GM12878 (cell line): Measurements from ENCODE around the gene EFHC1. TPM values are rescaled to one million over a fixed set of nuclear protein-coding genes. Genes with fewer than 3 reads are reported as not detected.

Experiments used
- ATAC-seq: fragments of 200-7000 bp; cut with Tn5 transposase; 3 replicates; pipeline ENCODE4 v1.9.1; 2020; ENCODE audit warnings: mild to moderate bottlenecking, moderate library complexity
- BruUV-seq: library from RNA; stranded (reverse); fragments of 400-500 nt; replicated peaks from 2 replicates; lab custom pipeline; 2021; lab: Mats Ljungman, UMichigan
- CTCF ChIA-PET: fragments of 300-600 bp; sonication (Branson Sonifier 250); formaldehyde crosslinking; extraction: SDS; loops from one replicate; lab custom pipeline; 2021; ENCODE audit warnings: inconsistent platforms; lab: Yijun Ruan, JAX
- POLR2A ChIA-PET: fragments of 350-600 bp; formaldehyde crosslinking; extraction: SDS; loops from one replicate; lab custom pipeline; 2021; ENCODE audit warnings: inconsistent platforms; lab: Charles Lee
- RAD21 ChIA-PET: fragments of 300-600 bp; sonication (Branson Sonifier 250); formaldehyde crosslinking; loops from one replicate; lab custom pipeline; 2023; ENCODE audit warnings: antibody characterized with exemption; ENCODE audit not compliant: unreplicated experiment; lab: Charles Lee
- SMC1A ChIA-PET: fragments of 300-600 bp; sonication (Branson Sonifier 250); formaldehyde crosslinking; loops from one replicate; lab custom pipeline; 2023; ENCODE audit not compliant: unreplicated experiment, uncharacterized antibody; lab: Charles Lee
- DNase-seq: peaks from one replicate; pipeline ENCODE4 v3.0.0-alpha.2; 2011; ENCODE audit warnings: low read depth, low spot score
- FAIRE-seq: peaks from 3 replicates; lab custom pipeline; 2011; peaks lifted over from hg19 to GRCh38; lab: Jason Lieb, UNC
- H2AFZ ChIP-seq: 2 replicates; pipeline ENCODE4 v1.6.0; 2011; ENCODE audit warnings: low read depth, low read length, control low read depth; ENCODE audit not compliant: control insufficient read depth
- H3K27ac ChIP-seq: 2 replicates; pipeline ENCODE4 v1.5.1; 2011; ENCODE audit warnings: control low read depth; ENCODE audit not compliant: control insufficient read depth, insufficient read depth
- H3K27me3 ChIP-seq, 2 experiments: replicated peaks in 1 of 2; 2 replicates each; pipeline versions ENCODE4 v1.6.0 to v1.6.1; 2011; ENCODE audit warnings: low read length in 1 of 2; ENCODE audit not compliant: control insufficient read depth in 2 of 2, insufficient read depth in 2 of 2
- H3K36me3 ChIP-seq, 2 experiments: 2 replicates each; pipeline ENCODE4 v1.5.1; 2011; ENCODE audit warnings: low read length in 1 of 2; ENCODE audit not compliant: control insufficient read depth in 2 of 2, insufficient read depth in 2 of 2
- H3K4me1 ChIP-seq: 2 replicates; pipeline ENCODE4 v1.6.1; 2011; ENCODE audit warnings: mild to moderate bottlenecking, low read length, moderate library complexity, mixed read lengths; ENCODE audit not compliant: control insufficient read depth, insufficient read depth
- H3K4me2 ChIP-seq: 2 replicates; pipeline ENCODE4 v1.6.0; 2011; ENCODE audit warnings: control low read depth; ENCODE audit not compliant: control insufficient read depth, insufficient read depth
- H3K4me3 ChIP-seq: fragments of 200-600 bp; sonication (generic); 2 replicates; pipeline ENCODE4 v1.5.1; 2016
- H3K79me2 ChIP-seq: 2 replicates; pipeline ENCODE4 v1.6.0; 2011; ENCODE audit warnings: low read length; ENCODE audit not compliant: control insufficient read depth, insufficient read depth
- H3K9ac ChIP-seq: 2 replicates; pipeline ENCODE4 v1.8.0; 2011; ENCODE audit warnings: low read length, control low read depth, mixed read lengths; ENCODE audit not compliant: control insufficient read depth, insufficient read depth
- H3K9me3 ChIP-seq: replicated peaks from 3 replicates; pipeline ENCODE4 v1.5.1; 2011; ENCODE audit warnings: mild to moderate bottlenecking, low read length; ENCODE audit not compliant: control insufficient read depth, insufficient read depth
- H4K20me1 ChIP-seq: 2 replicates; pipeline ENCODE4 v1.6.0; 2011; ENCODE audit not compliant: control insufficient read depth, insufficient read depth
- BHLHE40 ChIP-seq, 2 experiments: fragments of 450-650 bp in 1 of 2; IDR thresholded peaks; 2 replicates each; pipeline ENCODE4 v1.6.1; 2011 to 2017; ENCODE audit warnings: low read depth in 2 of 2, borderline replicate concordance in 1 of 2, improper control_type of control experiment in 1 of 2, low read length in 1 of 2, mild to moderate bottlenecking in 1 of 2
- EED ChIP-seq: sonication (generic); IDR thresholded peaks from 2 replicates; pipeline ENCODE4 v1.6.1; 2016; ENCODE audit warnings: antibody characterized with exemption, low read depth
- IKZF1 ChIP-seq: fragments of 450-650 bp; conservative IDR thresholded peaks from 2 replicates; pipeline ENCODE4 v1.6.1; 2017; ENCODE audit warnings: antibody characterized with exemption, mild to moderate bottlenecking
- IKZF2 ChIP-seq, 2 experiments: fragments of 450-650 bp; IDR thresholded peaks; 2 replicates each; pipeline ENCODE4 v1.6.1; 2017; ENCODE audit warnings: mild to moderate bottlenecking in 2 of 2, moderate library complexity in 2 of 2
- JUNB ChIP-seq: IDR thresholded peaks from 2 replicates; pipeline ENCODE4 v1.6.1; 2016; ENCODE audit warnings: antibody characterized with exemption, mild to moderate bottlenecking
- PAX8 ChIP-seq: fragments of 450-650 bp; IDR thresholded peaks from 2 replicates; pipeline ENCODE4 v1.6.1; 2017; ENCODE audit warnings: mild to moderate bottlenecking, moderate library complexity
- RELA ChIP-seq: fragments of 450-650 bp; IDR thresholded peaks from 2 replicates; pipeline ENCODE4 v1.8.0; 2014; ENCODE audit warnings: borderline replicate concordance; ENCODE audit not compliant: partially characterized antibody
- RUNX3 ChIP-seq: IDR thresholded peaks from 2 replicates; pipeline ENCODE4 v1.6.1; 2012; ENCODE audit warnings: low read length, inconsistent platforms
- SPI1 ChIP-seq: IDR thresholded peaks from 2 replicates; pipeline ENCODE4 v1.6.1; 2011; ENCODE audit warnings: low read depth, mild to moderate bottlenecking, low read length, moderate library complexity, borderline replicate concordance; ENCODE audit not compliant: insufficient read depth
- WGBS: methylation state at CpG from one replicate; pipeline ENCODE4 v1.1.6; 2016; ENCODE audit warnings: low lambda C conversion rate; ENCODE audit not compliant: insufficient replicate concordance, insufficient coverage; ENCODE audit errors: missing lambda C conversion rate; 5-methylcytosine and 5-hydroxymethylcytosine counted together
- in situ Hi-C: fragments of 300-500 bp; cut with MboI; formaldehyde crosslinking; loops from 9 replicates; pipeline ENCODE4 v1.14.3; 2018; ENCODE audit warnings: mixed read lengths
- intact Hi-C: fragments of 100-400 bp; cut with micrococcal nuclease; formaldehyde crosslinking; loops from one replicate; pipeline ENCODE4 v1.14.2; 2022; ENCODE audit not compliant: unreplicated experiment
- polyA plus RNA-seq, 11 experiments: library from polyadenylated mRNA; depleted of rRNA in 4 of 11; unstranded in 6 of 11; stranded (reverse) in 5 of 11; fragments of >200 nt; fragmentation: Nextera tagmentation in 4 of 11; fragmentation: Illumina TruSeq in 1 of 11; extraction: Ambion mirVana in 4 of 11; extraction: Trizol in 1 of 11; gene quantifications; 1 replicate in 1 of 11; 2 replicates in 10 of 11; pipeline versions ENCODE4 v1.2.1 to v1.2.3, GENCODE V29; 2011 to 2016; ENCODE audit warnings: inconsistent platforms in 2 of 11, missing spikeins in 2 of 11, low read depth in 1 of 11
- total RNA-seq, 4 experiments: library from RNA; depleted of rRNA in 3 of 4; stranded (reverse); fragments of >200 nt in 3 of 4; fragmentation: Illumina TruSeq in 1 of 4; extraction: Trizol in 1 of 4; gene quantifications; 2 replicates each; pipeline versions ENCODE4 v1.2.1 to v1.2.3, GENCODE V29; 2013 to 2021

The EFHC1 gene
- total and polyA plus RNA-seq, 10 of the 15 experiments (the other 5 are each of a cell fraction or from before 2014, with no cell fraction given), result 5.5 to 14.5 (median 8.8) TPM

GRCh38 chr6:52377538-52378221 is 42.5 kb upstream of the EFHC1 start:
- POLR2A ChIA-PET, result interaction anchor here (1.3 to 5.2 kb wide), 6 partner anchors 8 to 91 kb away, joined by 3 to 28 read pairs (median 4); no protein-coding TSS in a partner anchor
- H3K4me2 ChIP-seq, result peak overlapping the region; percentile 76

More at GRCh38 chr6:52377538-52378221, 42.5 kb upstream of the EFHC1 start:
- intact Hi-C loops (no loop called here), in situ Hi-C loops (no loop called here)
- no peak overlapping the region; the same call in 1 of the 2 replicates for H3K9ac ChIP-seq
- ATAC-seq (peak; percentile 67), DNase-seq (no peak), FAIRE-seq (peak; percentile 13)
- no TSS peak for BruUV-seq
- peak overlapping the region; percentile 3; the same call in 1 of the 2 replicates for H3K4me3 ChIP-seq
- peaks cover 10% of the 10 kb centered on the region; the same call in 1 of the 2 replicates for H3K79me2 ChIP-seq
- H2AFZ ChIP-seq, result no peak overlapping the region
- SMC1A ChIA-PET, result interaction anchor here (0.9 to 8.6 kb wide), 13 partner anchors 12 to 94 kb away, joined by 3 to 70 read pairs (median 4); partner anchors contain the start of genes MCM3 and PAQR8
- no peaks in the 10 kb centered on the region for H4K20me1 ChIP-seq
- WGBS, result 3% methylated on average over 3 of the region's 3 CpGs
- H3K27ac ChIP-seq, result peak overlapping the region; percentile 24; the same call in 1 of the 2 replicates
- peaks cover 0 to 10% of the 10 kb centered on the region in 2 experiments; a peak in 2 of 4 replicates for H3K36me3 ChIP-seq
- TF ChIP-seq IKZF1 (peak; percentile 50; the same call in 1 of the 2 replicates), PAX8 (no peak), BHLHE40 (IDR thresholded peaks at IDR 0.05; ENCODE audit: borderline replicate concordance in 1 of 2, low read depth in 2 of 2, low read length in 1 of 2) (no peak), JUNB (no peak), EED (0 out of 2 replicates have a peak, but pooled peaks have one; percentile 25), RUNX3 (peak; percentile 20; the same call in 1 of the 2 replicates), IKZF2 (IDR thresholded peaks at IDR 0.05) (peak; percentile 22 to 48; a peak in 2 of 4 replicates), RELA (no peak), SPI1 (no peak)
- no peaks in the 10 kb centered on the region for H3K27me3 ChIP-seq
- RAD21 ChIA-PET, result interaction anchor here (1.0 to 5.1 kb wide), 8 partner anchors 12 to 92 kb away, joined by 3 to 32 read pairs (median 4); no protein-coding TSS in a partner anchor
- H3K4me1 ChIP-seq, result peaks cover 26% of the 10 kb centered on the region
- CTCF ChIA-PET, result interaction anchor here (0.6 to 5.1 kb wide), 9 partner anchors 11 to 113 kb away, joined by 3 to 34 read pairs (median 4); no protein-coding TSS in a partner anchor
- peaks cover 5% of the 10 kb centered on the region; the same call in 2 of the 3 replicates for H3K9me3 ChIP-seq
